HepG2 (cell line): ENCODE measurements around the gene CPB2. TPM values are rescaled to one million over a fixed set of nuclear protein-coding genes. Genes with fewer than 3 reads are reported as not detected.

ENCODE experiments used
- ATAC-seq: fragments of 200-7000 bp; cut with Tn5 transposase; 3 replicates; pipeline ENCODE4 v1.9.1; 2020; ENCODE audit warnings: mild to moderate bottlenecking, moderate library complexity
- BruUV-seq: library from RNA; stranded (reverse); fragments of 400-500 nt; replicated peaks from 2 replicates; lab custom pipeline; 2021; lab: Mats Ljungman, UMichigan
- CTCF ChIA-PET: fragments of 300-600 bp; formaldehyde crosslinking; extraction: SDS; loops from one replicate; lab custom pipeline; 2021; ENCODE audit warnings: low total read pairs, inconsistent platforms, low intra/inter-chr PET ratio; lab: Yijun Ruan, JAX
- POLR2A ChIA-PET: fragments of 350-600 bp; sonication (Branson Sonifier 250); formaldehyde crosslinking; loops from one replicate; lab custom pipeline; 2020; ENCODE audit warnings: antibody characterized with exemption, inconsistent platforms; lab: Yijun Ruan, JAX
- DNase-seq: peaks from one replicate; pipeline ENCODE4 v3.0.0-alpha.2; 2015; ENCODE audit warnings: low spot score
- FAIRE-seq: peaks from 3 replicates; lab custom pipeline; 2011; peaks lifted over from hg19 to GRCh38; lab: Jason Lieb, UNC
- H2AFZ ChIP-seq: one replicate; pipeline ENCODE4 v1.6.1; 2011; ENCODE audit warnings: low read length, inconsistent platforms
- H3K27ac ChIP-seq: fragments of 300-600 bp; 3 replicates; pipeline ENCODE4 v1.8.0; 2011; ENCODE audit warnings: mixed run types, mild to moderate bottlenecking, mixed read lengths, low read length, inconsistent platforms; ENCODE audit not compliant: insufficient read depth; ENCODE audit errors: extremely low read length
- H3K27me3 ChIP-seq, 2 experiments: fragments of 200-600 bp in 1 of 2; 2 replicates in 1 of 2; 3 replicates in 1 of 2; pipeline versions ENCODE4 v1.6.0 to v1.8.0; 2011; ENCODE audit warnings: low read length in 2 of 2, mild to moderate bottlenecking in 2 of 2, moderate library complexity in 2 of 2, inconsistent platforms in 1 of 2; ENCODE audit not compliant: insufficient read depth in 2 of 2, control insufficient read depth in 1 of 2
- H3K36me3 ChIP-seq, 2 experiments: fragments of 200-600 bp in 1 of 2; replicated peaks in 1 of 2; 2 replicates in 1 of 2; 3 replicates in 1 of 2; pipeline versions ENCODE4 v1.5.1 to v1.8.0; 2011; ENCODE audit warnings: low read length in 2 of 2, inconsistent platforms in 1 of 2; ENCODE audit not compliant: insufficient read depth in 2 of 2, control insufficient read depth in 1 of 2
- H3K4me1 ChIP-seq: 2 replicates; pipeline ENCODE4 v1.5.1; 2012; ENCODE audit warnings: low read length, inconsistent platforms; ENCODE audit not compliant: insufficient read depth
- H3K4me2 ChIP-seq: 2 replicates; pipeline ENCODE4 v1.6.0; 2011; ENCODE audit warnings: low read depth, low read length, inconsistent platforms
- H3K4me3 ChIP-seq, 3 experiments: fragments of 200-600 bp in 1 of 3; sonication (generic), shearing (Covaris generic) in 1 of 3; replicated peaks in 1 of 3; 2 replicates each; pipeline ENCODE4 v1.5.1; 2011 to 2016; ENCODE audit warnings: low read length in 3 of 3, inconsistent platforms in 2 of 3, low read depth in 2 of 3, mild to moderate bottlenecking in 2 of 3, control low read depth in 1 of 3, mixed read lengths in 1 of 3; ENCODE audit not compliant: insufficient read depth in 1 of 3
- H3K79me2 ChIP-seq: one replicate; pipeline ENCODE4 v1.6.1; 2011; ENCODE audit warnings: low read length, inconsistent platforms; ENCODE audit not compliant: insufficient read depth
- H3K9ac ChIP-seq: 2 replicates; pipeline ENCODE4 v1.6.0; 2011; ENCODE audit warnings: mild to moderate bottlenecking, low read depth, low read length, inconsistent platforms; ENCODE audit not compliant: insufficient read depth
- H3K9me3 ChIP-seq: 2 replicates; pipeline ENCODE4 v1.5.1; 2012; ENCODE audit warnings: mild to moderate bottlenecking, low read length
- H4K20me1 ChIP-seq: 2 replicates; pipeline ENCODE4 v1.6.0; 2011; ENCODE audit warnings: inconsistent platforms, mild to moderate bottlenecking, low read length, moderate library complexity; ENCODE audit not compliant: insufficient read depth
- E2F1 ChIP-seq: sonication (generic); formaldehyde crosslinking; IDR thresholded peaks from 2 replicates; pipeline ENCODE4 v1.5.0; 2020; ENCODE audit warnings: missing genetic modification reagents
- EEA1 ChIP-seq: sonication (generic); formaldehyde crosslinking; IDR thresholded peaks from 2 replicates; pipeline ENCODE4 v1.5.1; 2020; ENCODE audit warnings: mild to moderate bottlenecking, missing genetic modification reagents, borderline replicate concordance
- GLMP ChIP-seq: sonication (generic); formaldehyde crosslinking; IDR thresholded peaks from 2 replicates; pipeline ENCODE4 v1.9.0; 2021; ENCODE audit warnings: missing genetic modification reagents, mild to moderate bottlenecking, borderline replicate concordance
- GTF3A ChIP-seq: sonication (generic); formaldehyde crosslinking; conservative IDR thresholded peaks from 2 replicates; pipeline ENCODE4 v1.4.0; 2020; ENCODE audit warnings: mild to moderate bottlenecking, missing genetic modification reagents
- HOXA5 ChIP-seq: sonication (generic); formaldehyde crosslinking; IDR thresholded peaks from 2 replicates; pipeline ENCODE4 v1.4.0; 2020; ENCODE audit warnings: missing genetic modification reagents
- MED13 ChIP-seq: sonication (generic); formaldehyde crosslinking; IDR thresholded peaks from 2 replicates; pipeline ENCODE4 v1.5.0; 2020; ENCODE audit warnings: missing genetic modification reagents
- SETDB1 ChIP-seq: sonication (generic); formaldehyde crosslinking; IDR thresholded peaks from 2 replicates; pipeline ENCODE4 v1.5.1; 2020; ENCODE audit warnings: missing genetic modification reagents, mild to moderate bottlenecking, borderline replicate concordance
- ZMYM2 ChIP-seq: sonication (generic); formaldehyde crosslinking; IDR thresholded peaks from 2 replicates; pipeline ENCODE4 v1.8.0; 2022; ENCODE audit warnings: mild to moderate bottlenecking, missing genetic modification reagents
- ZNF18 ChIP-seq: sonication (generic); formaldehyde crosslinking; IDR thresholded peaks from 2 replicates; pipeline ENCODE4 v1.8.0; 2022; ENCODE audit warnings: mild to moderate bottlenecking, missing genetic modification reagents; ENCODE audit not compliant: insufficient replicate concordance
- ZNF569 ChIP-seq: sonication (generic); formaldehyde crosslinking; IDR thresholded peaks from 2 replicates; pipeline ENCODE4 v1.5.0; 2020; ENCODE audit warnings: mild to moderate bottlenecking, missing genetic modification reagents, moderate library complexity, borderline replicate concordance
- ZNF691 ChIP-seq: sonication (generic); formaldehyde crosslinking; IDR thresholded peaks from 2 replicates; pipeline ENCODE4 v1.4.0; 2020; ENCODE audit warnings: missing genetic modification reagents, low read depth, mild to moderate bottlenecking, borderline replicate concordance
- ZNF776 ChIP-seq: sonication (generic); formaldehyde crosslinking; IDR thresholded peaks from 2 replicates; pipeline ENCODE4 v1.4.0; 2020; ENCODE audit warnings: mild to moderate bottlenecking, missing genetic modification reagents
- WGBS: methylation state at CpG from one replicate; pipeline ENCODE4 v1.1.6; 2017; ENCODE audit warnings: low lambda C conversion rate; 5-methylcytosine and 5-hydroxymethylcytosine counted together
- in situ Hi-C: cut with HindIII; loops from 2 replicates; pipeline ENCODE4 v1.10.0; 2017; ENCODE audit warnings: low pct_unique_long_range_greater_than_20kb; ENCODE audit not compliant: extremely low pct_ligation_motif_present
- intact Hi-C: fragments of 100-400 bp; cut with micrococcal nuclease; formaldehyde crosslinking; loops from one replicate; pipeline ENCODE4 v1.10.0; 2022; ENCODE audit not compliant: unreplicated experiment
- polyA plus RNA-seq, 8 experiments: library from polyadenylated mRNA; depleted of rRNA in 3 of 8; stranded (reverse) in 7 of 8; unstranded in 1 of 8; fragments of >200 nt; fragmentation: Illumina TruSeq in 4 of 8; extraction: Trizol in 4 of 8; gene quantifications; 2 replicates each; pipeline versions ENCODE4 v1.2.1 to v1.2.3, GENCODE V29; 2011 to 2016; ENCODE audit warnings: low read depth in 4 of 8, missing spikeins in 1 of 8, mixed read lengths in 1 of 8; ENCODE audit not compliant: insufficient read depth in 1 of 8
- total RNA-seq, 5 experiments: library from RNA; depleted of rRNA; stranded (reverse); fragments of >200 nt; fragmentation: Illumina TruSeq; extraction: Trizol; gene quantifications; 2 replicates each; pipeline ENCODE4 v1.2.3, GENCODE V29; 2016; ENCODE audit warnings: low read depth in 1 of 5

Gene CPB2
- total and polyA plus RNA-seq, 2 of the 13 experiments (the other 11 are each of a cell fraction or from before 2014, with no cell fraction given): 125 to 140 TPM

GRCh38 chr13:46142776-46143175 is 37.9 kb upstream of the CPB2 start (continued):
- TF ChIP-seq HOXA5 (CRISPR knock-in tag) (no peak), GTF3A (CRISPR knock-in tag) (no peak), E2F1 (CRISPR knock-in tag) (no peak), ZNF569 (no peak)

- H2AFZ ChIP-seq: peak overlapping the region; percentile 76
- H3K9ac ChIP-seq: no peak overlapping the region
- no TSS peak for BruUV-seq
- ChIA-PET CTCF (no interaction called here), POLR2A (interaction anchor here (1.3 kb wide), 1 partner anchor 10 kb away, joined by 3 read pairs; no protein-coding TSS in a partner anchor)
- no peak for TF ChIP-seq ZNF691 (CRISPR knock-in tag)
- no peak for TF ChIP-seq ZNF776
- no peak for TF ChIP-seq ZNF18
- TF ChIP-seq SETDB1 (CRISPR knock-in tag): no peak
- TF ChIP-seq ZMYM2 (CRISPR knock-in tag): no peak
- no peak for TF ChIP-seq MED13 (CRISPR knock-in tag)
- TF ChIP-seq EEA1 (CRISPR knock-in tag): no peak
- TF ChIP-seq GLMP (CRISPR knock-in tag): no peak
- H3K4me2 ChIP-seq: no peak overlapping the region
- H3K9me3 ChIP-seq: no peaks in the 10 kb centered on the region
- no peaks in the 10 kb centered on the region for H4K20me1 ChIP-seq
- DNase-seq (no peak), ATAC-seq (no peak), FAIRE-seq (no peak)
- no peaks in the 10 kb centered on the region for H3K36me3 ChIP-seq
- intact Hi-C loops: loop anchor here (5.0 kb wide), 1 partner anchor 33 kb away; the partner anchor contains the start of gene CPB2
- no peaks in the 10 kb centered on the region for H3K27me3 ChIP-seq
- H3K4me3 ChIP-seq: no peak overlapping the region
- no peak overlapping the region for H3K27ac ChIP-seq
- H3K4me1 ChIP-seq: peaks cover 75% of the 10 kb centered on the region
- in situ Hi-C loops: loop anchor here (10.0 kb wide), 1 partner anchor 545 kb away; no protein-coding TSS in a partner anchor
- 82% methylated on average over 2 of the region's 2 CpGs for WGBS
- H3K79me2 ChIP-seq: no peaks in the 10 kb centered on the region
Observed at GRCh38 chr13:46140044-46140443, 35.2 kb upstream of the CPB2 start.
